ENCODE data around the gene NUDT8. TPM values are rescaled to one million over a fixed set of nuclear protein-coding genes. Genes with fewer than 3 reads are reported as not detected.

The NUDT8 gene
- 1 to 10 TPM; 1.7 to 5.2 (median 4.1) TPM for total RNA-seq
- total RNA-seq (2013): 3.1 TPM

GRCh38 chr11:67629386-67630227 is at the start of gene NUDT8:
TSS of gene NUDT8 (minus strand) at chr11:67629937. CDS start at chr11:67629911, 26 bp downstream.
- Mint-ChIP-seq H3K4me1 (peaks cover 5 to 22% of the 10 kb centered on the region in 2 donors), H3K27ac (peak within 1 kb of the TSS; percentile 71 to 95), H3K36me3 (no peaks in the 10 kb centered on the region), H3K4me3 (peak within 1 kb of the TSS; percentile 86), H3K9me3 (no peaks in the 10 kb centered on the region), H3K27me3 (ENCODE audit: low read depth in 2 of 2) (no peaks in the 10 kb centered on the region)
- DNase-seq: peak; percentile 93 to 94
- H3K4me3 ChIP-seq (ENCODE audit: low read length): peak within 1 kb of the TSS; percentile 59
- under 1% methylated on average over 102 of the region's 102 CpGs for WGBS (ENCODE audit: insufficient coverage)
- ATAC-seq: peak; percentile 56 to 73 (median 57)
- TF ChIP-seq CTCF (IDR thresholded peaks at IDR 0.05): peak; percentile 97
- H3K27ac ChIP-seq (ENCODE audit: low read length): peak within 1 kb of the TSS; percentile 81
- intact Hi-C loops (cut with micrococcal nuclease): loop anchor here (1.0 to 10.0 kb wide), 3 partner anchors 15 to 85 kb away; no protein-coding TSS in a partner anchor
- no peaks in the 10 kb centered on the region for H3K36me3 ChIP-seq (ENCODE audit: control insufficient read depth, insufficient read depth, low read length)
- no peaks in the 10 kb centered on the region for H3K9me3 ChIP-seq (ENCODE audit: control insufficient read depth, insufficient read depth, low read length)
- no peaks in the 10 kb centered on the region for H3K27me3 ChIP-seq (ENCODE audit: control insufficient read depth, insufficient read depth, low read length)
- peaks cover 23% of the 10 kb centered on the region for H3K4me1 ChIP-seq (ENCODE audit: control insufficient read depth, insufficient read depth, low read length)

GRCh38 chr11:67675058-67675747 is 45.5 kb upstream of the NUDT8 start:
- H3K4me3 Mint-ChIP-seq: no peak overlapping the region
- H3K4me1 Mint-ChIP-seq: no peaks in the 10 kb centered on the region
- H3K9me3 Mint-ChIP-seq: no peaks in the 10 kb centered on the region
- intact Hi-C loops (cut with micrococcal nuclease): no loop called here
- no peaks in the 10 kb centered on the region for H3K36me3 Mint-ChIP-seq
- TF ChIP-seq CTCF (IDR thresholded peaks at IDR 0.05): no peak
- Histone ChIP-seq H3K27me3 (ENCODE audit: control insufficient read depth, insufficient read depth, low read length) (peaks cover 4% of the 10 kb centered on the region), H3K9me3 (ENCODE audit: control insufficient read depth, insufficient read depth, low read length) (no peaks in the 10 kb centered on the region), H3K36me3 (ENCODE audit: control insufficient read depth, insufficient read depth, low read length) (no peaks in the 10 kb centered on the region), H3K4me3 (ENCODE audit: low read length) (no peak overlapping the region), H3K4me1 (ENCODE audit: control insufficient read depth, insufficient read depth, low read length) (no peaks in the 10 kb centered on the region), H3K27ac (ENCODE audit: low read length) (no peak overlapping the region)
- DNase-seq (no peak), ATAC-seq (no peak)
- H3K27ac Mint-ChIP-seq: no peak overlapping the region
- 94% methylated on average over 12 of the region's 12 CpGs for WGBS (ENCODE audit: insufficient coverage)
- H3K27me3 Mint-ChIP-seq (ENCODE audit: low read depth in 2 of 2): peaks cover 11 to 15% of the 10 kb centered on the region in 2 donors

- no peak within 1 kb of the TSS for H3K27ac ChIP-seq (ENCODE audit: low read length)
- no peaks in the 10 kb centered on the region for H3K36me3 ChIP-seq (ENCODE audit: control insufficient read depth, insufficient read depth, low read length)
- no peaks in the 10 kb centered on the region for H3K9me3 Mint-ChIP-seq
- H3K4me1 ChIP-seq (ENCODE audit: control insufficient read depth, insufficient read depth, low read length): no peaks in the 10 kb centered on the region
- ATAC-seq: no peak
- TF ChIP-seq CTCF (IDR thresholded peaks at IDR 0.05): no peak
- H3K27me3 Mint-ChIP-seq (ENCODE audit: low read depth in 2 of 2): peaks cover 11 to 15% of the 10 kb centered on the region in 2 donors
- H3K4me3 ChIP-seq (ENCODE audit: low read length): no peak within 1 kb of the TSS
- peaks cover 4% of the 10 kb centered on the region for H3K27me3 ChIP-seq (ENCODE audit: control insufficient read depth, insufficient read depth, low read length)
- no peaks in the 10 kb centered on the region for H3K9me3 ChIP-seq (ENCODE audit: control insufficient read depth, insufficient read depth, low read length)
- no peak within 1 kb of the TSS for H3K27ac Mint-ChIP-seq
- WGBS (ENCODE audit: insufficient coverage): 94% methylated on average over 8 of the region's 8 CpGs
- H3K4me1 Mint-ChIP-seq: no peaks in the 10 kb centered on the region
- intact Hi-C loops (cut with micrococcal nuclease): no loop called here
- H3K4me3 Mint-ChIP-seq: no peak within 1 kb of the TSS
- no peak for DNase-seq
- no peaks in the 10 kb centered on the region for H3K36me3 Mint-ChIP-seq
Observed at GRCh38 chr11:67674442-67674871, 44.7 kb upstream of the NUDT8 start, which contains the start of gene ALDH3B2. TSS of gene ALDH3B2 (minus strand) at chr11:67674623. CDS start at chr11:67666935, 7,688 bp downstream.

Data from natural killer cell (primary cell).